ENCODE measurements around the gene ATXN3. TPM values are rescaled to one million over a fixed set of nuclear protein-coding genes. Genes with fewer than 3 reads are reported as not detected.
A peak's percentile ranks its signal among the peaks of the same experiment; 100 is the strongest.
"Not testable (repeated sequence)": the region's sequence is repeated elsewhere in the genome, so short reads cannot be mapped to it uniquely, and the experiment has no call there.

The ATXN3 gene
- polyA plus RNA-seq, 3 donors = 27.6 to 37.9 (median 34.6) TPM

DNA sequence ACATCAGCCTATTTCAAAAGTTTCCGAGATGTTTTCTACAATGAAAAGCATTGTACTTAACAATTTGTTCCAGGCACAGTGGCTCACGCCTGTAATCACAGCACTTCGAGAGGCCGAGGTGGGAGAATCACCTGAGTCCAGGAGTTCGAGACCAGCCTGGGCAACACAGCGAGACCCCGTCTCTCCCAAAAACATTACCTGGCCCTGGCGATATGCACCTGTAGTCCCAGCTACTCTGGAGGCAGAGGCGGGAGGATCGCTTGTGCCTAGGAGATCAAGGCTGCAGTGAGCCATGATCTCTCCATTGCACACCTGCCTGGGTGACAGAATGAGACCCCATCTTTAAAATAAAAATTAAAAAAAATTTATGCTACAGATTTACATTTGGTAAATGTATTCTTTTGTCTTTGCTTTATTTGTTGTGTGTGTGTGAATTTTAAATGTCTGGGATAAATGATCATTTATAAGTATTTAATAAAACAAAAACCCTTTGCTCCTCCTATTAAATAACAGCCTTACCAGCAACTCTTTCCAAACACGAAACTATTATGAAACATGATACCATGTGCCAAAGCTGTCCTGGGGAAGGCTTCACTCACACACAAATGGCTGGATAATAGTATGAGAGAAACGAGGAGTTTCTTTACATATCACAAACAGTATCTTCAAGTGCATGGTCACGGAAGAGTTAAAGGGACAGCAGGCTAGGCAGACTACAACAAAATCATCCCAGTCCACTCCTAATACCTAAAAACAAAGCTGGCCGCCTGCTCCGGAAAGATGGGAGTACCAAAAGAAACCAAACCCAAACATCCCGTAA lies 1.1 kb downstream of the ATXN3 start:
- no peak for DNase-seq (ENCODE audit: extremely low read depth in 1 of 11, low read depth in 9 of 11, low spot score in 4 of 11)

DNA sequence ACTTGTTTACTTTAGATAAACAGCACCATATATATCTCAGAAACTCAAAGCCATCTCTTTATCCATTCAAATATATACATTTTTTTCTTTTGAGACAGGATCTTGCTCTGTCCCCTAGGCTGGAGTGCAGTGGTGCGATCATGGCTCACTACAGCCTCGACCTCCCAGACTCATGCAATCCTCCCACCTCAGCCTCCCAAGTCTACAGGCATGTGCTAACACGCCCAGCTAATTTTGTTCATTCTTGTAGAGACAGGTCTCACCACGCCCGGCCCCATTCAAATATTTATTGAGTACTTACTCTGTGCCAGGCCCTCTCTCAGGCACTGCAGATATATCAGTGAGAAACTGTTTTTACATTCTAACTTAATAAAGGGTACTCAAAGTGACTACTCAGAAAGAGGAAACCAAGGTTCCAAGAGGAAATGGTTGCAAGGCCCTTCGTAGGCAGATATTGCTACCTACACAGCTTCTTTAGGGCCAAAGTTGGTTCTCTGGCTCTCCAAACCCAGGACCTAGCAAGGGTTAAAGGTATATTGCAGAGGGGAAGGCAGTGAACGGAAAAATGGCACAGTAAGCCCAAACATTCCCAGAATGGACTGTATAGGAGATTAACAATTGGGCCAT lies 2.9 kb downstream of the ATXN3 start:
- no peak for DNase-seq (ENCODE audit: extremely low read depth in 1 of 11, low read depth in 9 of 11, low spot score in 4 of 11)

DNA sequence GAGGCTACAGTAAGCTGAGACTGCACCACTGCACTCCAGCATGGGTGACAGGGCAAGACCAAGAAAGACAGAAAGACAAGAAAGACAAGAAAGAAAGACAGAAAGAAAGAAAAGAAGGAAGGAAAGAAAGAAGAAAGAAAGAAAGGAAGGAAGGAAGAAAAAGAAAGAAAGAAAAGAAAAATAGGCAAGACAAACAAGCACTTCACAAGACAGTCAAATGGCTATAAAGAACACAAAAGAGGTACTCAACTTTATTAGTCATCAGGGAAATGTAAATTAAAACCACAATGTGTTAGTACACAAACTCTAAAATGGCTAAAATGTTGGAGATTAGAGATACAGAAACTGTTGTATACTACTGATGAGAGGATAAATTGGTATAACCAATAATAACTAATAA lies 6.6 kb downstream of the ATXN3 start:
- no peak for DNase-seq (ENCODE audit: extremely low read depth in 1 of 11, low read depth in 9 of 11, low spot score in 4 of 11)

DNA sequence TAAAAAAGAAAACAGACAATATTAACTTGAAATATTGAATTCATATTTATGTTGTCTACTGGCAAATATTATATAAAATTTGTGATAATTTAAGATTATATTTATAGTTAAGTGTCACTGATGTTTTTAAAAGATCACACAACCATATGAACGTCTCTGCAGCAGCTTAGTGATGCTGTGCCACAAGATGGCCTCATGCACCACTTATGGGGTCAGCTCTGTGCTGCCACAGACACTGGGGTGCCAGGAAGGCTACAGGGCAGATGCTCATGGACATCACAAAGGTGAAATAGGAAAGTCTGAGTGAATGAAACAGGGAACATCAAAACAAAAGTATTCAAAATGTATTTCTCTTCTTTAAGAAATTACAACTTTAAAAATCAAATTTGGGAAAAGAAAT lies 13.1 kb downstream of the ATXN3 start:
- no peak for DNase-seq (ENCODE audit: extremely low read depth in 1 of 11, low read depth in 9 of 11, low spot score in 4 of 11)

DNA sequence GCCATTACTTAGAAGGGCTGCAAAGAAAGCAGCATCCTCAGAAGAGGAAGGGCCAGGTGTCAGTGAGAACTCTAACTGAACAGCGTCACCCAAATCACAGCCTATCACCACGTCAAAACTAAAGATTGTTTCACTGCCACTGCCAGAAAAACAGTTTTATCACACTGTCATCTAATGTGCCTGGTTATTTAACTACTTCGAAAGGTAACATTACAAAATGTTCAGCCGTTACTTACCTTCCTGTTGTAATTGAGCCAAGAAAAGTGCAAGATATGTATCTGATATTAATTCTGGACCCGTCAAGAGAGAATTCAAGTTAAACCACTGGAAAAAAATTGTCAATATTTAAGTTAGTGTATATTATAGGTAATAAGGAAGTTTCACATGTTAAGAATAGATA lies 17.9 kb downstream of the ATXN3 start:
- DNase-seq (ENCODE audit: extremely low read depth in 1 of 11, low read depth in 9 of 11, low spot score in 4 of 11) = no peak

DNA sequence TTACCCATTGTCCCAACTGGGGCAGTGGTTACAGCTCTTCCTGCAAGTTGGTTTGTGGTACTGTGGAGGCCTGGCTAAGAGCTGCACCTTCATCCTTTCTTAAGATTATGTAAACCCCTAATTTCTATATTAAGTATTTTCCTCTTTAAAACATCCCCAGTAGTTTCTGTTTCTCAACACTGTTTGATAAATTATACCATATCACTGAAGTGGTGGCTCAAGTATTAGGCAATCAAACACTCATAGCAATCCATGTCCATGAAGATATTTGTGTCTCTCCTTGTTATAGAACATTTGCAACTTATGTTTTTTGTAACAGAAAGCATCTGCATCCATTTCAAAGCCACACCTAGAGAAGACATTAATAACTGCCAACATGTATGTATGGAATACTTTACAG lies 31.8 kb downstream of the ATXN3 start:
- no peak for DNase-seq (ENCODE audit: extremely low read depth in 1 of 11, low read depth in 9 of 11, low spot score in 4 of 11)

DNA sequence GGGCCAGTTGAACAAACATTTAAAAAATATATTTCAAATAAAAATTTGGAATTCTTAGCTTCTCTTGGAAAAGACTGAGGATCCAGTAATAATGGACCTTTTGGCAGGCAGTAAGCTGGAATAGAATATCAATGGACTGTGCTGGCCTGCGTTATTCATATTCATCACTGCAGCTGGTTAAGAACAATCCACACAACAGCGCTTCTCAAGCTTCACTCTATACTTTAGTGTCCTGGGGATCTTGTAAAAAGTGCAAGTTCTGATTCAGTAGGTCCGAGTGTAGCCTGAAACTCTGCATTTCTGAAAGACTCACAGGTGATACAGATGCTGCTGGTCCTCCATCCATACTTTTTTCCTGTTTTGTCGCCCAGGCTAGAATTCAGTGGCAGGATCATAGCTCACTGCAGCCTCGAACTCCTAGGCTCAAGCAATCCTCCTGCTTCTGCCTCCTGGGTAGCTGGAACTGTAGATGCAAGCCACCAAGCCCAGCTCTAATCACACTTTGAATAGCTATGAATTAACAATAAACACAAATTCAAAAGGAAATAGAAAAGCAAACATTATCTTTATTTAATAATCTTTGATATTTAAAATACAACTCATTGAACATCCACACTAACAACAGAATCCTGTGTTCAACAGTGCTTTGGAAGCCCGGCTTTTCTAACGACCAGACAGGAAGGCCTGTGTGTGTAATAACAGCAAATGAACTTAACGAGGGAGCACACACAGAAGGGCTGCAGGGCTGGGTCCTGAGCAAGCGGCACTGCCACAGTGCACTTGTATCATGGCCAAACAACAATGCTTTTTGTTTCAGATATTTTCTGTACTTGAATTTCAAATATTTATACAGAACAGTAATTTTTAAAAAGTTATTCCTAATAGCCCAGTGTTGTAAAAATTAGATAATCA lies 48.1 kb downstream of the ATXN3 start:
- no peak for DNase-seq (ENCODE audit: extremely low read depth in 1 of 11, low read depth in 9 of 11, low spot score in 4 of 11)

DNA sequence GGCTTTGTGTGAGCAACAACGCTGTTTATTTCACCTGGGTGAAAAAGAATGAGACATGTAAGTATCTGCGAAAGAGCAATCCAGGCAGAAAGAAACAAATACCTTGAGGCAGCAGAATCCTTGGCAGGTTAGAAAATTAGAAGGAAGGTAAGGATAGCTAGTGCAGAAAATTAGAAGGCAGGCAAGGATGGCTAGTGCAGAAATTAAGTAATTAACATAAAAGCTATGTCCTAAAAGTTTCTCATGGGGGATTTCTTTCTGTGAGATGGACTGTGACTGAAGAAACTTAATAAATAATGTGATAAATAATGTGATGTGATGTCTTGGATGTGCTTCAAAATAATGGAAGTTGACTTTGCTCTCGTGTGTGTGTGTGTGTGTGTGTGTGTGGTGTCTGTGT lies 56.6 kb downstream of the ATXN3 start:
- DNase-seq (ENCODE audit: extremely low read depth in 1 of 11, low read depth in 9 of 11, low spot score in 4 of 11) = no peak

DNA sequence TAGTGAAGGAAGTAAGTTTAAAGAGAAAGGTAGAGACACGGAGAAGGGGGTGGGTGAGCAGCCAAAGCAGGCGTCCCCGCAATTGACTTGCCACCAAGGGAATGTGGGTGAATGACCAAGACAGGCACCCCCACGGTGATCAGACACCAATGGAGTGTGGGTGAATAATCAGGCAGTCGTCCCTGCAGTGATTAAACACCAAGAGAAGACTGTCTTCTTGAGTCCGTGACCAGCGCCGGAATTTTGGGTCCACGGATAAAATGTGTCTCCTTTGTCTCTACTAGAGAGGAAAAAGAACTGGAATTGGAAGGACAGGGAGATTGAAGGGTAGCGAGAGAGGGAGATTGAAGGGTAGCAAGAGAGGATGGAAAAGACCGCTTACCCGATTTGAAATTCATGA lies 57.2 kb downstream of the ATXN3 start:
- not testable (repeated sequence) for DNase-seq (ENCODE audit: extremely low read depth in 1 of 11, low read depth in 9 of 11, low spot score in 4 of 11)

DNA sequence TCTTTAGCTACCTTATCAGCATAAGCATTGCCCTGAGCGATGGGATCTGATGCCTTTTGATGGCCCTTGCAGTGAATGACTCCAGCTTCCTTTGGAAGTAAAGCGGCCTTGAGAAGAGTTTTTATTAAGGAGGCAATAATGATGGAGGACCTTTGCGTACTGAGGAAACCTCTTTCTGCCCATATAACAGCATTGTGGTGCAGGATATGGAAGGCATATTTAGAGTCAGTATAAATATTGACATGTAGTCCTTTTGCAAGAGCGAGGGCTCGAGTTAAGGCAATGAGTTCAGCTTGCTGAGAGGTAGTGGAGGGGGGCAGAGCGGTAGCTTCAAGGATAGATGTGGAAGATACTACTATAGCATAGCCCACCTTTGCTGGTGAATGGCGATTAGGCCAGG lies 60.5 kb downstream of the ATXN3 start:
- DNase-seq (ENCODE audit: extremely low read depth in 1 of 11, low read depth in 9 of 11, low spot score in 4 of 11) = not testable (repeated sequence)

DNA sequence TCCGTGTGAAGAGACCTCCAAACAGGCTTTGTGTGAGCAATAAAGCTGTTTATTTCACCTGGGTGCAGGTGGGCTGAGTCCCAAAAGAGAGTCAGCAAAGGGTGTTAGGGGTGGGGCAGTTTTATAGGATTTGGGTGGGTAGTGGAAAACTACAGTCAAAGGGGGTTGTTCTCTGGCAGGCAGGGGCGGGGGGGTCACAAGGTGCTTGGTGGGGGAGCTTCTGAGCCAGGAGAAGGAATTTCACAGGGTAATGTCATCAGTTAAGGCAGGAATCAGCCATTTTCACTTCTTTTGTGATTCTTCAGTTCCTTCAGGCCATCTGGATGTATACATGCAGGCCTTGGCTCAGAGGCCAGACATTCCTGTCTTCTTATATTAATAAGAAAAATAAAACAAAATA lies 64.6 kb downstream of the ATXN3 start:
- not testable (repeated sequence) for DNase-seq (ENCODE audit: extremely low read depth in 1 of 11, low read depth in 9 of 11, low spot score in 4 of 11)

DNA sequence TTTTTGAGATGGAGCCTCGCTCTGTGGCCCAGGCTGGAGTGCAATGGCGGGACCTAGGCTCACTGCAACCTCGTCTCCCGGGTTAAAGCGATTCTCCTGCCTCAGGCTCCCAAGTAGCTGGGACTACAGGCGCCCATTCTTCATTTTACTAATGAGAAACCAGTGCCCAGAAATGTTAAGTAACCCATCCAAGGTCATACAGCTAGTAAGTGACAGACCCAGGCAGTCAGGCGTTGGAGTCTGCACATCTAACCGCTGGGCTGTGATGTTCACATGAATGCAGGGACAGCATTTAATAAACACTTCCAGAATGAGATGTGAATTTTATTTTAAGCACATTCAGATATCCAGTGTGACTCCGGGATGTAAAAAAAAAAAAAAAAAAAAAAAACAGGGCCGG lies 65.2 kb downstream of the ATXN3 start:
- DNase-seq (ENCODE audit: extremely low read depth in 1 of 11, low read depth in 9 of 11, low spot score in 4 of 11) = no peak

DNA sequence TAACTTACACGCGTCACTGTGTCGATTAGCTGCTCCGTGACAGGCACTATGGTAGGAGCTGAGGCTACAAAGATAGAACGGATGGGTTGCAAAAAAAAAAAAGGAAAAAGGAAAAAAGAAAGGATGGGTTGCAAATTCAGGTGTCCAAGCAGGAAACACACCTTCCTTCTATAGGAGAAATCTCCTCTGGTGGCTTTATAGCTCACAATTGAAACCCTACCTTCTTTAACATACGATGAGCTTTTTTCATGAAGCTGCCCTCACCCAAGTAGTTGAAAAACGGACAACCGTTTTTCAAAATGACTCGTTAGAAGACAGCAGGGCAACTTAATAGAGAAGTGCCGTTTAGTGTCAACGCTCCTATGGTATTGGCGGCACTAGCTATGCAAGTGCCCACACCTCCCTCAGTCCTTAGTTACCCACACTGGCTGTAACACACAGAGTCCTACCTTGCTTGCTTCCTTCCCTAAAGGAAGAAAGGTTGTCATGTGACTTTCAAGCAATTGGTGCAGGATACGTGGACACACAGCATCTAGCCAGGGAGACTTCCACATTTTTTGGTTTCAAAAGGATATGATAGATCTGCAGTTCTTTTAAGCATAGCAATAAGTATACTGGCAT lies 65.8 kb downstream of the ATXN3 start:
- peak in 5 of 11 donors; percentile 7 to 19 (median 15) for DNase-seq (ENCODE audit: extremely low read depth in 1 of 11, low read depth in 9 of 11, low spot score in 4 of 11)

DNA sequence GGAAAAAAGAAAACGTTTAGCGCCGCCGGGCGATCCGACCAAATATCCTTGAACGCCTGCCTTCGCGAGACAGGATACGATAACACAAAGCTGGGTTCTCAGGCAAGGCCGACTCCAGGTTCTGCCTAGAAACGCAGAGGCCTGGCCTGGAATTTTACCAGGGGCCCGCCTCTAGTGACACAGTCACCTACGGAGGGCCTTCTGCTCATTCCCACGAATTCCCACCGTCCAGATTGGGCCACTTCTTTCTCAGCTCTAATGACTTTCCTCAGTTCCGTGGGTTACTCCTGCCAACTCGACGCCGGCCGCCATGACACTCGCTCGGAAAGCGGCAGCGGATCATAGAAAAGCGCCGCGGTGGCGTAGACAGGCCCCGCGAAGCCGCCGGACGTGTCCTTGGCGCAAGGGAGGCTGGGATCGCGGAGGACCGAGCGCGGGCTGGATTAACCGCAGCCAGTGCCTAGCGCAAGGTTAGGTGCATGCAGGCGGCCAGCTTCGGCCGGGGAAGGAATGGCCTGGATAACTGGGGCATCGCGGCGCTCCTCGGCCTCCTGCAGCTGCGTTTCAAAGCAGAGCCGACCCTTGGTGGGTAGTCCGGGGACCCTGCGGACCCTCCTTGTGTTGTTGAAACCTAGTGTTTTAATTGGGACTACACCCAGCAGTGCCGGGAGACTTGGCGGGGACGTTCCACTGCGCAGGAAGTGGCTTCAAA lies 66.5 kb downstream of the ATXN3 start, which contains the start of gene TRIP11:
Gene TRIP11, minus strand, starts transcription at position 341 of the 712 bp plus-strand sequence. CDS start 374 bp downstream, outside the sequence.
- DNase-seq (ENCODE audit: extremely low read depth in 1 of 11, low read depth in 9 of 11, low spot score in 4 of 11) = peak; percentile 77 to 91 (median 86)

DNA sequence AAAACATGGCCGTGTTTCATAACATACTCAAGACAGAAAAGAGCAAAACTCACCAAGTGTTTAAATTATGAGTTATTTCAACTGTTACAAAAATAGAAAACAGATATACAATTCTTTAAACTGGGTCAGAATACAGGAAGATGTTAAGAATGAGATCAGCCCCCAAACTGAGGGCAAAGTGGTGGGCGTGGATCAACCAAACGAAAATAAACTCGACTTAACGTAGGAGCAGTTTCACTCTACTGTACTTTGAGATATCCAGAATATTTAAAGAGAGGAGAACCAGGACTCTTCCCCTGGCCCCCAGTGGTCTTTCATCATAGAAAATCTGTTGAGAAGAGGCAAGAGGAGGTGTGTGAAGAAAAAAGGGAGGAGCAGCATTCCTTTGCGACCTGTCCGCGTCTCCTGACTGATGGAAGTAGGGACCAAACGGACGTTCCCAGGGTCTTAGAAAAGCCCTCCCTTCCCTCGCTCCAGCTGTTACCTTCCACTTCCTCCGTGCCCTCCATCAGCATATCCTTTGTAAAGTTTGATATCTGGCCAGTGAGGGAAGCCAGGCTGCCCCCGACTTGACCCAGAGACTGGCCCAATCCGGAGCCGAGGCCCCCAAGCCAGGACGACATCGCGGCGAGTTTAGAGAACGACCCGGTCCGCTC lies 67.2 kb downstream of the ATXN3 start:
- peak; percentile 45 to 88 (median 62) for DNase-seq (ENCODE audit: extremely low read depth in 1 of 11, low read depth in 9 of 11, low spot score in 4 of 11)

DNA sequence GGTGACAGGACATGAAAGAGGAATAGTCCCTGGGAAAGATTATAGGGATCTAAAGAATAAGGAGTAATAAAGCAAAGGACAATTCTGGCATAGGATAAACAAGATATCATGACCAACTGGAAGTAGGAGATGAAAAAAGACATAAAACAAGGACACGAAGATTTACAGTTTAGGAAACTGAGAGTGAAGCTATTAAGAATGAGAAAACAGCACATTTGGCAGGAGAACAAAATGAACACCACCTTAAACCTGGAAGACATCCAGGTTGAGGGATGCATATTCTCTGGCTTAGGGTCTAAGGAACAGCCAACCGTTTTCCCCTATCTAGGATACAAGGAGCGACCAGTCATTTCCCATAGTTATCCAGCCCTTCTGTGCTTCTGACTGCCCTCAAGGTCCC lies 68.4 kb downstream of the ATXN3 start:
- no peak for DNase-seq (ENCODE audit: extremely low read depth in 1 of 11, low read depth in 9 of 11, low spot score in 4 of 11)

DNA sequence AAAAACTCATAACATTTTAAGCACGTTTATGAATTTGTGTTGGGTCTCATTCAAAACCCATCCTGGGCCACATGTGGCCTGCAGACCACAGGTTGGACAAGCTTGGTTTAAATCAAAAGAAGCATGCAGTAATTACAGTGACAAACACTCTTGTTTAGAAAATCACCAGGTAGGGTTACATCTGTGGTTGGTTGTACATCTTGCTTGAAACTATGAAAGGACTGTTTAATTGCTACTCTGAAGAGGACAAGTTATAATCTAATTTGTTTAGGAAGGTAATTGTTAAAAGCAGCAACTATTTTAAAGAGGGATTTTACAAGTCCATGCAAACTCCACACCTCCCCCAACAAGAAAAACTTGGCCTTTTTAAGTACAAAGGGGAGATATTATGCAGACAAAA lies 70.5 kb downstream of the ATXN3 start:
- no peak for DNase-seq (ENCODE audit: extremely low read depth in 1 of 11, low read depth in 9 of 11, low spot score in 4 of 11)
